ENCODE measurements around the gene CAMKK1.
A peak's percentile ranks its signal among the peaks of the same experiment; 100 is the strongest.

The CAMKK1 gene

GRCh38 chr17:3918372-3919122, 25.7 kb upstream of the CAMKK1 start:
- DNase-seq (ENCODE audit: low spot score), result no peak

- DNase-seq (ENCODE audit: low spot score), result no peak
Measured at GRCh38 chr17:3917391-3917931, 24.6 kb upstream of the CAMKK1 start.

- no peak for DNase-seq (ENCODE audit: low spot score)
Measured at GRCh38 chr17:3916825-3917224, 24.0 kb upstream of the CAMKK1 start.

GRCh38 chr17:3915995-3916696, 23.3 kb upstream of the CAMKK1 start, which contains the start of gene P2RX1:
Gene P2RX1, minus strand, starts transcription at chr17:3916465. Its CDS starts 240 bp downstream, at chr17:3916225.
- no peak for DNase-seq (ENCODE audit: low spot score)

GRCh38 chr17:3915581-3915994, 22.7 kb upstream of the CAMKK1 start:
- DNase-seq (ENCODE audit: low spot score), result no peak

- DNase-seq (ENCODE audit: low spot score), result no peak
Measured at GRCh38 chr17:3914312-3914670, 21.4 kb upstream of the CAMKK1 start.

- DNase-seq (ENCODE audit: low spot score), result peak; percentile 88
Measured at GRCh38 chr17:3913531-3914311, 20.9 kb upstream of the CAMKK1 start.

- no peak for DNase-seq (ENCODE audit: low spot score)
Measured at GRCh38 chr17:3912827-3913226, 20.0 kb upstream of the CAMKK1 start.

- no peak for DNase-seq (ENCODE audit: low spot score)
Measured at GRCh38 chr17:3911271-3912053, 18.6 kb upstream of the CAMKK1 start.

GRCh38 chr17:3910420-3911270, 17.8 kb upstream of the CAMKK1 start:
- DNase-seq (ENCODE audit: low spot score), result no peak

- no peak for DNase-seq (ENCODE audit: low spot score)
Measured at GRCh38 chr17:3909257-3909656, 16.4 kb upstream of the CAMKK1 start.

- DNase-seq (ENCODE audit: low spot score), result no peak
Measured at GRCh38 chr17:3907483-3908216, 14.8 kb upstream of the CAMKK1 start.

GRCh38 chr17:3906881-3907280, 14.0 kb upstream of the CAMKK1 start:
- no peak for DNase-seq (ENCODE audit: low spot score)

- no peak for DNase-seq (ENCODE audit: low spot score)
Measured at GRCh38 chr17:3905017-3905520, 12.2 kb upstream of the CAMKK1 start.

GRCh38 chr17:3904501-3904900, 11.6 kb upstream of the CAMKK1 start:
- no peak for DNase-seq (ENCODE audit: low spot score)

- no peak for DNase-seq (ENCODE audit: low spot score)
Measured at GRCh38 chr17:3903881-3904290, 11.0 kb upstream of the CAMKK1 start.

GRCh38 chr17:3903051-3903825, 10.4 kb upstream of the CAMKK1 start:
- no peak for DNase-seq (ENCODE audit: low spot score)

GRCh38 chr17:3900646-3901045, 7.8 kb upstream of the CAMKK1 start:
- no peak for DNase-seq (ENCODE audit: low spot score)

GRCh38 chr17:3897731-3898130, 4.9 kb upstream of the CAMKK1 start:
- no peak for DNase-seq (ENCODE audit: low spot score)

Measured in Ammon's horn (tissue), 1 donor.